MM.1S (cell line): Measurements from ENCODE around the gene PPP1R37.
A peak's percentile ranks its signal among the peaks of the same experiment; 100 is the strongest.

Experiments used
- DNase-seq: peaks from one replicate; pipeline ENCODE4 v3.0.0-alpha.2; 2015
- H2AFZ ChIP-seq: fragments of 300-600 bp; sonication (generic); 2 replicates; pipeline ENCODE4 v1.6.0; 2016; ENCODE audit warnings: antibody characterized with exemption, low read length
- H3F3A ChIP-seq: fragments of 300-600 bp; sonication (generic); 2 replicates; pipeline ENCODE4 v1.6.1; 2016; ENCODE audit warnings: mild to moderate bottlenecking, antibody characterized with exemption, low read length, moderate library complexity, mixed read lengths; ENCODE audit not compliant: insufficient read depth
- H3K27ac ChIP-seq: fragments of 300-600 bp; sonication (generic); 2 replicates; pipeline ENCODE4 v1.5.1; 2016; ENCODE audit warnings: mild to moderate bottlenecking, low read length
- H3K27me3 ChIP-seq: fragments of 300-600 bp; sonication (generic); replicated peaks from 2 replicates; pipeline ENCODE4 v1.6.0; 2016; ENCODE audit warnings: low read length; ENCODE audit not compliant: insufficient read depth
- H3K36me3 ChIP-seq: fragments of 300-600 bp; sonication (generic); replicated peaks from 2 replicates; pipeline ENCODE4 v1.6.1; 2016; ENCODE audit warnings: mild to moderate bottlenecking, low read length, mixed read lengths; ENCODE audit not compliant: insufficient read depth
- H3K4me1 ChIP-seq: fragments of 300-600 bp; sonication (generic); 2 replicates; pipeline ENCODE4 v1.6.1; 2016; ENCODE audit warnings: low read length, mixed read lengths
- H3K4me2 ChIP-seq: fragments of 300-600 bp; sonication (generic); 2 replicates; pipeline ENCODE4 v1.6.0; 2016; ENCODE audit warnings: low read depth, low read length
- H3K4me3 ChIP-seq: fragments of 300-600 bp; sonication (generic); 2 replicates; pipeline ENCODE4 v1.5.1; 2016; ENCODE audit warnings: low read length, mixed read lengths
- H3K79me2 ChIP-seq: fragments of 300-600 bp; sonication (generic); 2 replicates; pipeline ENCODE4 v1.6.1; 2016; ENCODE audit warnings: mixed run types, low read length, mixed read lengths
- H3K9ac ChIP-seq: fragments of 300-600 bp; sonication (generic); 2 replicates; pipeline ENCODE4 v1.6.1; 2016; ENCODE audit warnings: low read length, mixed read lengths
- H3K9me2 ChIP-seq: fragments of 300-600 bp; sonication (generic); replicated peaks from 2 replicates; pipeline ENCODE4 v1.6.1; 2016; ENCODE audit warnings: mild to moderate bottlenecking, low read length, mixed read lengths; ENCODE audit not compliant: insufficient read depth
- H3K9me3 ChIP-seq: fragments of 300-600 bp; sonication (generic); replicated peaks from 2 replicates; pipeline ENCODE4 v1.6.1; 2016; ENCODE audit warnings: mild to moderate bottlenecking, low read length, mixed read lengths; ENCODE audit not compliant: insufficient read depth
- H4K20me1 ChIP-seq: fragments of 300-600 bp; sonication (generic); 2 replicates; pipeline ENCODE4 v1.6.1; 2016; ENCODE audit warnings: mild to moderate bottlenecking, low read length, moderate library complexity, mixed read lengths; ENCODE audit not compliant: insufficient read depth
- CTCF ChIP-seq: fragments of 300-600 bp; sonication (generic); IDR thresholded peaks from 2 replicates; pipeline ENCODE4 v1.5.1; 2016; ENCODE audit warnings: antibody characterized with exemption, low read length, mixed read lengths
- EZH2 ChIP-seq: fragments of 300-600 bp; sonication (generic); optimal IDR thresholded peaks from 2 replicates; pipeline ENCODE3; 2017; ENCODE audit warnings: low read depth, mild to moderate bottlenecking, antibody characterized with exemption, low read length, mixed read lengths
- EZH2phosphoT487 ChIP-seq: fragments of 300-600 bp; sonication (generic); IDR thresholded peaks from 2 replicates; pipeline ENCODE4 v1.6.1; 2018; ENCODE audit warnings: antibody characterized with exemption, low read length

PPP1R37 gene

GRCh38 chr19:45138303-45138751 is 45.3 kb downstream of the PPP1R37 start:
- H4K20me1 ChIP-seq, result no peaks in the 10 kb centered on the region
- peaks cover 33% of the 10 kb centered on the region for H3K4me1 ChIP-seq
- H3K4me3 ChIP-seq, result peak overlapping the region; percentile 15; the same call in 1 of the 2 replicates
- no peaks in the 10 kb centered on the region for H3K36me3 ChIP-seq
- H3F3A ChIP-seq, result peaks cover 28% of the 10 kb centered on the region
- peak overlapping the region; percentile 48 for H3K9ac ChIP-seq
- no peak for DNase-seq
- peak overlapping the region; percentile 92 for H3K4me2 ChIP-seq
- peak overlapping the region; percentile 97 for H3K27ac ChIP-seq
- no peaks in the 10 kb centered on the region for H3K9me2 ChIP-seq
- TF ChIP-seq CTCF, result no peak
- TF ChIP-seq EZH2, result no peak
- TF ChIP-seq EZH2phosphoT487, result no peak
- H3K27me3 ChIP-seq, result no peaks in the 10 kb centered on the region
- no peaks in the 10 kb centered on the region for H3K9me3 ChIP-seq
- H3K79me2 ChIP-seq, result peaks cover 67% of the 10 kb centered on the region
- no peak overlapping the region for H2AFZ ChIP-seq

GRCh38 chr19:45139286-45140143 is 46.5 kb downstream of the PPP1R37 start:
- no peaks in the 10 kb centered on the region for H3K9me3 ChIP-seq
- H3K4me1 ChIP-seq, result peaks cover 33% of the 10 kb centered on the region
- H2AFZ ChIP-seq, result no peak overlapping the region
- peaks cover 28% of the 10 kb centered on the region for H3F3A ChIP-seq
- peaks cover 56% of the 10 kb centered on the region for H3K79me2 ChIP-seq
- no peak overlapping the region for H3K4me3 ChIP-seq
- no peaks in the 10 kb centered on the region for H3K9me2 ChIP-seq
- DNase-seq, result no peak
- no peaks in the 10 kb centered on the region for H3K36me3 ChIP-seq
- TF ChIP-seq EZH2phosphoT487 (no peak), EZH2 (no peak), CTCF (no peak)
- H3K27ac ChIP-seq, result no peak overlapping the region
- no peaks in the 10 kb centered on the region for H4K20me1 ChIP-seq
- no peak overlapping the region for H3K9ac ChIP-seq
- no peak overlapping the region for H3K4me2 ChIP-seq
- no peaks in the 10 kb centered on the region for H3K27me3 ChIP-seq

GRCh38 chr19:45140144-45140503 is 47.1 kb downstream of the PPP1R37 start:
- peaks cover 28% of the 10 kb centered on the region for H3F3A ChIP-seq
- H3K9ac ChIP-seq, result no peak overlapping the region
- no peak for TF ChIP-seq CTCF
- no peak for TF ChIP-seq EZH2phosphoT487
- TF ChIP-seq EZH2, result no peak
- H3K4me2 ChIP-seq, result no peak overlapping the region
- H3K36me3 ChIP-seq, result no peaks in the 10 kb centered on the region
- H3K9me3 ChIP-seq, result no peaks in the 10 kb centered on the region
- no peak for DNase-seq
- H3K9me2 ChIP-seq, result no peaks in the 10 kb centered on the region
- H3K79me2 ChIP-seq, result peaks cover 49% of the 10 kb centered on the region
- H3K4me3 ChIP-seq, result no peak overlapping the region
- no peak overlapping the region for H2AFZ ChIP-seq
- H4K20me1 ChIP-seq, result no peaks in the 10 kb centered on the region
- peaks cover 32% of the 10 kb centered on the region for H3K4me1 ChIP-seq
- H3K27ac ChIP-seq, result no peak overlapping the region
- H3K27me3 ChIP-seq, result no peaks in the 10 kb centered on the region
